SK-N-SH treated with all-trans-retinoic acid at 6 μM for 48 hours (cell line): ENCODE measurements around the gene RNF144B.

ENCODE experiments used
- ATAC-seq: fragments of 200-7000 bp; cut with Tn5 transposase; 3 replicates; pipeline ENCODE4 v1.9.1; 2020; ENCODE audit warnings: mild to moderate bottlenecking, moderate library complexity
- ARNTL ChIP-seq: fragments of 450-650 bp; formaldehyde crosslinking; IDR thresholded peaks from 2 replicates; pipeline ENCODE4 v1.5.0; 2020; ENCODE audit warnings: low read depth, mild to moderate bottlenecking, moderate library complexity, borderline replicate concordance
- BACH2 ChIP-seq: fragments of 250-450 bp; sonication (Bioruptor Pico); IDR thresholded peaks from 2 replicates; pipeline ENCODE4 v1.9.0; 2021; ENCODE audit warnings: mild to moderate bottlenecking, borderline replicate concordance
- CREB5 ChIP-seq: fragments of 250-450 bp; sonication (Bioruptor Pico); IDR thresholded peaks from 2 replicates; pipeline ENCODE4 v1.5.1; 2020; ENCODE audit warnings: low read depth, mild to moderate bottlenecking, moderate library complexity
- CSDC2 ChIP-seq: fragments of 250-450 bp; sonication (Bioruptor Pico); IDR thresholded peaks from 2 replicates; pipeline ENCODE4 v1.5.0; 2020; ENCODE audit warnings: mild to moderate bottlenecking, moderate library complexity
- OSR1 ChIP-seq: fragments of 250-450 bp; sonication (Bioruptor Pico); IDR thresholded peaks from 2 replicates; pipeline ENCODE4 v1.8.0; 2022; ENCODE audit warnings: moderate library complexity, mild to moderate bottlenecking, inconsistent platforms
- PATZ1 ChIP-seq: fragments of 250-450 bp; sonication (Bioruptor Pico); IDR thresholded peaks from 2 replicates; pipeline ENCODE4 v1.8.0; 2020; ENCODE audit warnings: mild to moderate bottlenecking, moderate library complexity, borderline replicate concordance
- POU6F1 ChIP-seq: fragments of 250-450 bp; sonication (Bioruptor Pico); IDR thresholded peaks from 2 replicates; pipeline ENCODE4 v1.8.0; 2021; ENCODE audit warnings: low read depth, mild to moderate bottlenecking, moderate library complexity, borderline replicate concordance
- PPARA ChIP-seq: fragments of 250-450 bp; sonication (Bioruptor Pico); IDR thresholded peaks from 2 replicates; pipeline ENCODE4 v1.5.0; 2020; ENCODE audit warnings: mild to moderate bottlenecking, borderline replicate concordance
- SNAI2 ChIP-seq: fragments of 250-450 bp; sonication (Bioruptor Pico); IDR thresholded peaks from 2 replicates; pipeline ENCODE4 v1.5.0; 2020; ENCODE audit warnings: mild to moderate bottlenecking, moderate library complexity
- TCF4 ChIP-seq: fragments of 250-450 bp; sonication (Bioruptor Pico); IDR thresholded peaks from 2 replicates; pipeline ENCODE4 v1.8.0; 2021; ENCODE audit warnings: mild to moderate bottlenecking, moderate library complexity, borderline replicate concordance
- TSHZ2 ChIP-seq: fragments of 250-450 bp; sonication (Bioruptor Pico); IDR thresholded peaks from 2 replicates; pipeline ENCODE4 v1.5.0; 2020; ENCODE audit warnings: mild to moderate bottlenecking, moderate library complexity
- ZC3H10 ChIP-seq: fragments of 250-450 bp; sonication (Bioruptor Pico); IDR thresholded peaks from 2 replicates; pipeline ENCODE4 v1.5.1; 2021; ENCODE audit warnings: mild to moderate bottlenecking, moderate library complexity
- ZFP30 ChIP-seq: fragments of 450-650 bp; formaldehyde crosslinking; IDR thresholded peaks from 2 replicates; pipeline ENCODE4 v1.5.0; 2022; ENCODE audit warnings: mild to moderate bottlenecking, moderate library complexity
- ZNF565 ChIP-seq: fragments of 450-650 bp; formaldehyde crosslinking; conservative IDR thresholded peaks from 2 replicates; pipeline ENCODE4 v1.5.0; 2020; ENCODE audit warnings: low read depth, mild to moderate bottlenecking, moderate library complexity
- ZNF70 ChIP-seq: fragments of 450-650 bp; formaldehyde crosslinking; IDR thresholded peaks from 2 replicates; pipeline ENCODE4 v1.5.0; 2020; ENCODE audit warnings: mild to moderate bottlenecking, moderate library complexity

RNF144B gene

GRCh38 chr6:18501663-18502013 lies 114.5 kb downstream of the RNF144B start (continued):
- TF ChIP-seq TSHZ2 (CRISPR knock-in tag) = no peak

GRCh38 chr6:18503206-18503592 lies 116.0 kb downstream of the RNF144B start:
- TF ChIP-seq ZC3H10 = no peak
- TF ChIP-seq PATZ1 = no peak
- no peak for ATAC-seq

- peak; percentile 97 for ATAC-seq
- TF ChIP-seq CREB5 (CRISPR knock-in tag) (no peak), PPARA (no peak), CSDC2 (no peak), TCF4 (CRISPR knock-in tag) (no peak), SNAI2 (no peak)
Observed at GRCh38 chr6:18503593-18504231, 116.6 kb downstream of the RNF144B start.

- TF ChIP-seq OSR1 (CRISPR knock-in tag) = no peak
- no peak for TF ChIP-seq BACH2 (CRISPR knock-in tag)
- no peak for TF ChIP-seq TCF4 (CRISPR knock-in tag)
- TF ChIP-seq ZNF565 = no peak
- TF ChIP-seq CREB5 (CRISPR knock-in tag) = no peak
- no peak for TF ChIP-seq TSHZ2 (CRISPR knock-in tag)
- TF ChIP-seq, all 23 proteins: peak for 0
- peak; percentile 14; the same call in 2 of the 3 replicates for ATAC-seq
Observed at GRCh38 chr6:18504232-18504596, 117.1 kb downstream of the RNF144B start.

- ATAC-seq = no peak
- TF ChIP-seq ZC3H10 (no peak), TSHZ2 (CRISPR knock-in tag) (no peak), POU6F1 (CRISPR knock-in tag) (no peak), ZNF70 (no peak), ZFP30 (CRISPR knock-in tag) (no peak), CSDC2 (no peak), ARNTL (no peak), BACH2 (CRISPR knock-in tag) (no peak), SNAI2 (no peak), PPARA (no peak), CREB5 (CRISPR knock-in tag) (no peak)
Observed at GRCh38 chr6:18506382-18507017, 119.3 kb downstream of the RNF144B start.
